HG02852 (cell line): Measurements from ENCODE around the gene RAB3A.

Source experiments
- ATAC-seq: cut with Tn5 transposase; IDR thresholded peaks from one replicate; pipeline ENCODE4 v1.9.1; 2021; ENCODE audit warnings: mild to moderate bottlenecking, moderate library complexity; ENCODE audit not compliant: unreplicated experiment

RAB3A gene, protein sequence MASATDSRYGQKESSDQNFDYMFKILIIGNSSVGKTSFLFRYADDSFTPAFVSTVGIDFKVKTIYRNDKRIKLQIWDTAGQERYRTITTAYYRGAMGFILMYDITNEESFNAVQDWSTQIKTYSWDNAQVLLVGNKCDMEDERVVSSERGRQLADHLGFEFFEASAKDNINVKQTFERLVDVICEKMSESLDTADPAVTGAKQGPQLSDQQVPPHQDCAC

GRCh38 chr19:18203863-18204393, at the start of gene RAB3A:
TSS of gene RAB3A (minus strand) at chr19:18204042. CDS start at chr19:18202740, 1,302 bp downstream.
- peak; percentile 83 for ATAC-seq

DNA sequence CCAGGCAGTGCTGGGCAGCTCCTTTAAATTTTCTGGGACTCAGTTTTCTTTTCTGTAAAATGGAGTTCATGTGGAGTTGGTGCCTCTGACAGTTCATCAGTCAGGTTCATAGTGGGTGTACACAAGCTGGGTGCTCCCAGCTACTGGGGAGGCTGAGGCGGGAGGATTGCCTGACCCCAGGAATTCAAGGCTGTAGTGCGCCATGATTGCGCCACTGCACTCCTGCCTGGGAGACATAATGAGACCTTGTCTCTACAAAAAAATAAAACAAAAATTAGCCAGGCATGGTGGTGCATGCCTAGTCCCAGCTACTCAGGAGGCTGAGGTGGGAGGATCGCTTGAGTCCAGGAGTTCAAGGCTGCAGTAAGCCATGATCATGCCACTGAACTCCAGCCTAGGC, 49.3 kb upstream of the RAB3A start:
- ATAC-seq, result no peak

- no peak for ATAC-seq
Observed at GRCh38 chr19:18252370-18252717, 48.5 kb upstream of the RAB3A start.

GRCh38 chr19:18251587-18252369, 47.9 kb upstream of the RAB3A start:
- ATAC-seq, result no peak

DNA sequence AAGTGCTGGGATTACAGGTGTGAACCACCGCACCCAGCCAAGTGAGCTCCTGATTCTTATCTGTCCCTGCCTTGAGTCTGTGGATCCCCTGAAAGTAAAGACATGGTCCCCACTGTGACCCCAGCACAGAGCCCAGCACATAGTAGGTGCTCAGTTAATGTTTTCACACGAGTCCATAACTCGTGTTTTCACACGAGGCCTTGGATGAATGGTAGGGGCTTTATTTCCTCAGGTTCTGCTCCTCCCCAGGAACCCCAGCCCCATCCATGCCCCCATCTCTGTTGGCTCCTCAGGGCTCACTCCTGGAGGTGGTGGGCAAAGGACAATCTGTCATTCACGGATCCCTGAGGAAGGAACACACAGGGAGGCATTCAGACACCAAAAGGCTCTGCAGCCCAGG, 46.0 kb upstream of the RAB3A start:
- ATAC-seq, result no peak

DNA sequence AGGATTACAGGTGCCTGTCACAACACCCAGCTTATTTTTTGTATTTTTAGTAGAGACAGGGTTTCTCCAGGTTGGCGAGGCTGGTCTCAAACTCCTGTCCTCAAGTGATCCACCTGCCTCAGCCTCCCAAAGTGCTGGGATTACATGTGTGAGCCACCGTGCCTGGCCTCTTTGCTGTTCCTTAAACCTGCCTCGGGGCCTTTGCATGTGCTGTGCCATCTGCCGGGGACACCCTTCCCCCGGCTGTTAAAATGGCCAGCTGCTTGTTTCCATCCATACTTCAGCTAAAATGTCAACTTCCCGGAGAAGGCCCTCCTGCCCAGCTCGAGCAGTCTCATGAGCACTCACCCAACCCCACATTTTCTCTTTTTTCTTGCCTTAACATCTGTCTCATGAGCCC, 41.5 kb upstream of the RAB3A start:
- no peak for ATAC-seq

- ATAC-seq, result no peak
Observed at GRCh38 chr19:18239303-18239702, 35.5 kb upstream of the RAB3A start.

DNA sequence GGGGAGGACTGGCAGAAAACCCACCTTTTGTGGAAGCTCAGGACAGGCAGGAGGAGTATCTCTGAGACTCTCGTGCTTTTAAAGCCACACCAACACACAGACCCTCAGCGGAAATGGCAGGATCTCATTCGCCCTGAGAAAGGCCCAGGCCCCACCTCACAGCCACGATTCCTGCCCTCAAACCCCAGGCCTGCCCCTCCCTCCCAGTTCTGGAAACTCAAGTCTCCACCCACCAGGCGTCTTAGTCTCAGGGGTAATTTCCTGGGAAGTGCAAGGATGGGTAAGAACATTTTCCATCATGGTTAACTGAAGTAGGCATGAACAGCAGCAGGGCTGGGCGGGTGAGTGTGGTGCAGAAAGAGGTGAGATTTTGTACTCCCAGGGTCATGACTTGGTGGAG, 30.4 kb upstream of the RAB3A start:
- no peak for ATAC-seq

DNA sequence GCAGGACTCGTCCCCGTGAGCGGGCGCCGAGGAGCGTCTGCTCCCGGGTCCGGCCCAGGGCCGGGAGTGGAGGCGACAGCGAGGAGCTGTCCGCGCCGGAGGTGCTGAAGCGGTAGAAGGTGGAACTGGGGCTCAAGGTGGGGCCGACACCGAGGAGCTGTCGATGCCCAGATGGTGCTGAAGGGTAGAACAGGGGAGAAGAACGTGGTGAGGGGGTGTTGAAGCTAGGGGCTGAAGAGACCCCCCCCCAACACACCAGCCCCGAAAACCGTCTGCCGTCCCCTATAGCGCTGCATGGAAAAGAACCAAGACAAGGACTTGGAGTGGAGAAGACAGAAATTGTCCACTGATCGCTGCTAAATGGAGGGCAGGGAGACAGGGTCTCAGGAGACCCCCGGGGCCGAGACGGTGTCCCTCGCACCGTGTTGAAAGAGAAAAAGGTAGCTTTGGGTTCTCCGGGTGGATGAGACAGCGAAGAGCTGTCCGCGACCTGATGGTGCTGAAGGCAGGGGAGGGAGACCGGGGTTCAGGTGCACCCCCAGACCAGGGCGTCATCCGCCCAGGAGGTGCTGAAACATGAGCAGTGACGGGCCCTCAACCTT, 29.5 kb upstream of the RAB3A start:
- no peak for ATAC-seq

- no peak for ATAC-seq
Observed at GRCh38 chr19:18232540-18233223, 28.8 kb upstream of the RAB3A start.

DNA sequence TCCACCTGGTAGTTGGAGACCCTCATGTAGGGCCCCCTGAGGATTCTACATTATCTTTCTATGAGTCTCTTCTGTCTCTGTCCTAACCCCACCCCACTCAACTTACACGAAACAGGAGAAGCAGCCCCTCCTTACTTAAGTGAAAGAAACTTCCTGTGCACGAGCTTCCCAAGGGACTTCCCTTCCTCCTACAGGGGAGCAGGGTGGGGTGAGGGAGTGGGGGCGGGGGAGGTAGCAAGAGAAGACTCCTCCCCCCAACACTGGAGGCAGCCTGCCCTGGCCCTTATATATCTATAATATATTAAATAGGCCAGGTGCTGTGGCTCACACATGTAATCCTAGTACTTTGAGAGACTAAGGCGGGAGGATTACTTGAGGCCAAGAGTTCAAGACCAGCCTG, 27.9 kb upstream of the RAB3A start:
- no peak for ATAC-seq

GRCh38 chr19:18230941-18231734, 27.3 kb upstream of the RAB3A start:
- ATAC-seq, result no peak

GRCh38 chr19:18229915-18230314, 26.1 kb upstream of the RAB3A start:
- no peak for ATAC-seq

GRCh38 chr19:18229474-18229873, 25.6 kb upstream of the RAB3A start:
- no peak for ATAC-seq

DNA sequence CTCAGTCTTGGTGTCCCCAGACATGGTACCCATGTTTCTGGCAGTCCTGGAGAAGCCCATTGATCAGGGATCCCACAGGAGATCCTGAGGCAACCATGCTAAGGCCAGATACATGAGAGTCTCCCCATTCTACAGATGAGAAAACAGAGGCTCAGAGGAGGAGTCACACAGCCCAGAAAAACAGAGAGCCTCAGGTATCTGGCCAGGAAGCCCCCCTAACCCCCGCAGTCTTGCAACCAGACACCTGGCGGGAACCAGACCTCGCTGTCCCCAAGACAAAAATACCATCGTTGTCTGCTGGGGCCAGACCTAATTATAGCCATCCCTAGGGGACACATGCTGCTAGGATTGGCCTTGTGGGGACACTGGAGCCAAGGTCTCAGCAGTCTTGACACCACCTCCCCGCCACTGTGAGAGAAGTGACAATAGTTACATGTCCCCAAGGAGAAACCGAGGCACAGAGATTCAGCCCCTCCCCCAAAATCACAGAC, 24.0 kb upstream of the RAB3A start:
- no peak for ATAC-seq

DNA sequence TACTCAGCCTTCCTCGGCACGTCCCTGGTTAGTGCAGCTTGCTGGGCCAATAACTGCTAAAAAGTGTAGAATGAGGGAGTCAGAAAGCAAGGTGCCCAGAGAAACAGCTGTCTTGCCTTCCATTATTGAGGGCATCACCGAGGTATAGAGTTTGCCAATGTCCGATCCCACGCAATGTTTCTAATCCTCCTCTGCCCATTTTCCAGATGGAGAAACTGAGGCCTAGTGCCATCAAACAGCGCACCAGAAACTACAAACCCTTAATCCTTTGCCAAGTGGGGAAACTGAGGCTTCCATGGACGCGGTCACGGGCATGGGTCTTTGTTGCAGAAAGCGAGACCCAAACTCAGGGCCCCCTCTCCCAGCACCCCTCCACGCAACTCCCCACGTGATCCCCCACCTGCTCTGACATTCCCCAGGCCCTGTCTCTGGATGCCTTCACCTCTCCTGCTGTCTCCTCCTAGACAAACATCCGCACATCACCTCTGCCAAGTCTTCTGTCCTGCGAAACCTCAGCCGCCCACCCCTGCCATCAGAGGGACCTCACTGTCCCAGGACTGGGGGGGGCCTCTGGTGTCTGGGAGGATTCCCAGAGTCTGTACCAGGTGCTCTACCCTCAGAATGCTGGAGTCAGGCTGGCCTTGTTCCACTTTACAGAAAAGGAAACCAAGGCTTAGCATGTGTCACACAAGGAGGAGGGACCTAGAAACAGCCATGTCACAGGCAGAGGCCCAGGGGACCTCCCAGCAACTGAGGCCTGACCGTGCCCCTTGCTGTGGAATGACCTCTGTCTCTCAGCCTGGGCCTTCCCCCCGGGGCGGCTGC, 23.3 kb upstream of the RAB3A start:
- ATAC-seq, result no peak

DNA sequence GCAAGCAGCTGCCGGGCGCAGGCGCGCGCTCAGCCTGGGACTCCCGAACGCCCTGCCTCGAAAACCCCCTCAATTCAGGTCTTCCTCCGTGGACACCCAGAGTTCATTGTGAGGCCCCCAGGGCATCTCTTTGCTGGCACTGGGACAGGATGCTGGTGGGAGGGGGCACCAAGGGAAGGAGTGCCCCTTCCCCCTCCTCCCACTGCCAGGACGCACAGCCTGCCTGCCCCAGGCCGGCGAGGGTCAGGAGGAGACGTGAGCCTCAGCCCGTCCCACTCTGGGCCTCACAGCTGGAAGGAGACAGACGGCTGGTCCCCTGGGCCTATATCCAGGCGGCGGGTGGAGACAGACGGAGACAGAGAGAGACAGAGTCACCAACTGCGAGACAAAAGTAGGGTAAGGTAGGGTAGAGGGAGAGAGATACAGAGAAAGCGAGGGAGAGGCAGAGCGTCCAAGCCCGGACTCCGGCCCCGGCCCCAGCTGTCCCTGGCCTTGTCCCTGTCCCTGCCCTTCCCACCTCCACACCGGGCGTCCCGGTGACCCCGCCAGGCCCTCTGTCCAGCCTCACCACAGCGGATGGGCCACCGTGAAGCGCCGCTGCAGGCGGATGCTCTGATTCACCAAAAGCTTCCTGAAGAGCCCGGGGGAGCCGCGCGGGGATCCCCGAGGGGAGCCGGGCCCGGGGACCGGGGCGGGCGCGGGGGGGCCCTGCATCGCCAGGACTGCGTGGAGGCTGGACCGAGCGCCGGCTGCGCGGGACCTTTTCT, 22.0 kb upstream of the RAB3A start, which contains the start of gene PDE4C:
Gene PDE4C (minus strand): TSS at position 737 of the 767 bp plus-strand sequence. CDS start 23 bp downstream, at position 714.
- ATAC-seq, result no peak

- ATAC-seq, result no peak
Observed at GRCh38 chr19:18225355-18225701, 21.5 kb upstream of the RAB3A start.
